HG03342 (cell line): ENCODE results near the gene GORASP2.

ENCODE experiments used
- ATAC-seq: cut with Tn5 transposase; IDR thresholded peaks from one replicate; pipeline ENCODE4 v1.9.1; 2021; ENCODE audit warnings: mild to moderate bottlenecking, moderate library complexity; ENCODE audit not compliant: unreplicated experiment

GORASP2 gene

GRCh38 chr2:170965446-170966225, 36.6 kb downstream of the GORASP2 start:
- ATAC-seq = no peak

GRCh38 chr2:170966648-170967396, 37.8 kb downstream of the GORASP2 start:
- ATAC-seq = no peak

GRCh38 chr2:170967553-170967952, 38.5 kb downstream of the GORASP2 start:
- ATAC-seq = no peak

- ATAC-seq = no peak
Measured at GRCh38 chr2:170968205-170969003, 39.4 kb downstream of the GORASP2 start.

- no peak for ATAC-seq
Measured at GRCh38 chr2:170969030-170969429, 40.0 kb downstream of the GORASP2 start.

- no peak for ATAC-seq
Measured at GRCh38 chr2:170969872-170970496, 40.9 kb downstream of the GORASP2 start.

- ATAC-seq = no peak
Measured at GRCh38 chr2:170971071-170971470, 42.0 kb downstream of the GORASP2 start.

GRCh38 chr2:170972296-170973224, 43.5 kb downstream of the GORASP2 start:
- no peak for ATAC-seq

- ATAC-seq = no peak
Measured at GRCh38 chr2:170973225-170973491, 44.1 kb downstream of the GORASP2 start.

- ATAC-seq = peak; percentile 90
Measured at GRCh38 chr2:170973492-170974303, 44.6 kb downstream of the GORASP2 start.

GRCh38 chr2:170974304-170974993, 45.4 kb downstream of the GORASP2 start:
- no peak for ATAC-seq

- no peak for ATAC-seq
Measured at GRCh38 chr2:170975127-170975942, 46.3 kb downstream of the GORASP2 start.

GRCh38 chr2:170975943-170976270, 46.9 kb downstream of the GORASP2 start:
- ATAC-seq = no peak

- no peak for ATAC-seq
Measured at GRCh38 chr2:170984079-170984478, 55.0 kb downstream of the GORASP2 start.

- ATAC-seq = no peak
Measured at GRCh38 chr2:170985407-170985806, 56.4 kb downstream of the GORASP2 start.

GRCh38 chr2:170986566-170987258, 57.7 kb downstream of the GORASP2 start:
- no peak for ATAC-seq

GRCh38 chr2:170991398-170992182, 62.5 kb downstream of the GORASP2 start:
- ATAC-seq = no peak
